SK-N-MC (cell line): ENCODE measurements around the gene C1QTNF1.
"Not testable (repeated sequence)": the region's sequence is repeated elsewhere in the genome, so short reads cannot be mapped to it uniquely, and the experiment has no call there.

Experiments
- DNase-seq: peaks from one replicate; pipeline ENCODE4 v3.0.0-alpha.2; 2011; ENCODE audit warnings: low read depth, low spot score
- H3K27ac ChIP-seq: fragments of 200-600 bp; sonication (generic); 2 replicates; pipeline ENCODE4 v1.5.1; 2016; ENCODE audit warnings: mixed run types
- H3K36me3 ChIP-seq: fragments of 200-600 bp; sonication (generic); 2 replicates; pipeline ENCODE4 v1.6.1; 2017; ENCODE audit warnings: antibody characterized with exemption, low read length, mixed read lengths; ENCODE audit not compliant: insufficient read depth
- H3K4me3 ChIP-seq: fragments of 200-600 bp; sonication (generic); 2 replicates; pipeline ENCODE4 v1.5.1; 2016
- H3K9ac ChIP-seq: fragments of 200-600 bp; sonication (generic); 2 replicates; pipeline ENCODE4 v1.8.0; 2017; ENCODE audit warnings: mixed run types, mixed read lengths; ENCODE audit not compliant: insufficient read length
- H3K9me3 ChIP-seq: fragments of 200-600 bp; sonication (generic); 2 replicates; pipeline ENCODE4 v1.6.1; 2017; ENCODE audit warnings: low read depth, mild to moderate bottlenecking, antibody characterized with exemption, low read length, moderate library complexity, mixed read lengths
- EZH2 ChIP-seq: fragments of 200-600 bp; sonication (generic); IDR thresholded peaks from one replicate; pipeline ENCODE4 v1.6.1; 2017; ENCODE audit warnings: antibody characterized with exemption
- FOXP2 ChIP-seq: optimal IDR thresholded peaks from 2 replicates; pipeline ENCODE3; 2011; ENCODE audit warnings: mild to moderate bottlenecking, moderate library complexity; ENCODE audit not compliant: insufficient read depth; ENCODE audit errors: extremely low read length, control extremely low read depth
- POLR2AphosphoS5 ChIP-seq: IDR thresholded peaks from 2 replicates; pipeline ENCODE4 v1.6.1; 2012; ENCODE audit warnings: mild to moderate bottlenecking, low read depth, low read length, borderline replicate concordance

Gene C1QTNF1

GRCh38 chr17:79014158-79014758, 9.7 kb upstream of the C1QTNF1 start:
- Histone ChIP-seq H3K27ac (no peak overlapping the region), H3K36me3 (no peaks in the 10 kb centered on the region), H3K9ac (no peak overlapping the region), H3K9me3 (peaks cover 8% of the 10 kb centered on the region; the same call in 1 of the 2 replicates), H3K4me3 (no peak overlapping the region)
- DNase-seq = no peak
- TF ChIP-seq EZH2 (no peak), FOXP2 (no peak), POLR2AphosphoS5 (no peak)

GRCh38 chr17:79017546-79018369, 6.2 kb upstream of the C1QTNF1 start:
- H3K36me3 ChIP-seq = no peaks in the 10 kb centered on the region
- H3K9me3 ChIP-seq = peaks cover 8% of the 10 kb centered on the region; the same call in 1 of the 2 replicates
- no peak overlapping the region for H3K4me3 ChIP-seq
- DNase-seq = no peak
- no peak overlapping the region for H3K9ac ChIP-seq
- TF ChIP-seq POLR2AphosphoS5 = no peak
- no peak for TF ChIP-seq FOXP2
- no peak for TF ChIP-seq EZH2
- no peak overlapping the region for H3K27ac ChIP-seq

DNA sequence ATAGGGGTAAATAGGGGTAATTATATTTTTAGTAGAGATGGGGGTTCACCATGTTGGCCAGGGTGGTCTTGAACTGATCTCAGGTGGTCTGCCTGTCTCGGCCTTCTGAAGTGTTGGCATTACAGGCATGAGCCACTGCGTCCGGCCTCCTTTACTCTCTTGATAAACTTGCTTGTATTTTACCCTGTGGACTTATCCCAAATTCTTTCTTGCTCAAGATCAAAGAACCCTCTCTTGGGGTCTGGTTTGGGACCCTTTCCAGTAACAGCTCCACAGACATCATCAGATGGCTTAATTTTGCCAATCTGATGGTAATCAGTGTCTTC, 5.6 kb upstream of the C1QTNF1 start:
- Histone ChIP-seq H3K9me3 (peaks cover 8% of the 10 kb centered on the region; the same call in 1 of the 2 replicates), H3K36me3 (no peaks in the 10 kb centered on the region), H3K4me3 (no peak overlapping the region), H3K27ac (no peak overlapping the region), H3K9ac (no peak overlapping the region)
- DNase-seq = no peak
- no peak for TF ChIP-seq POLR2AphosphoS5
- no peak for TF ChIP-seq EZH2
- TF ChIP-seq FOXP2 = no peak

GRCh38 chr17:79019261-79019631, 4.7 kb upstream of the C1QTNF1 start:
- Histone ChIP-seq H3K9me3 (peaks cover 8% of the 10 kb centered on the region; the same call in 1 of the 2 replicates), H3K4me3 (no peak overlapping the region), H3K36me3 (no peaks in the 10 kb centered on the region), H3K27ac (no peak overlapping the region), H3K9ac (no peak overlapping the region)
- TF ChIP-seq POLR2AphosphoS5 (no peak), EZH2 (no peak), FOXP2 (no peak)
- no peak for DNase-seq

- Histone ChIP-seq H3K9ac (no peak overlapping the region), H3K4me3 (no peak overlapping the region), H3K27ac (no peak overlapping the region), H3K36me3 (no peaks in the 10 kb centered on the region), H3K9me3 (peaks cover 8% of the 10 kb centered on the region; the same call in 1 of the 2 replicates)
- no peak for DNase-seq
- TF ChIP-seq POLR2AphosphoS5 = no peak
- no peak for TF ChIP-seq FOXP2
- no peak for TF ChIP-seq EZH2
Measured at GRCh38 chr17:79019632-79020584, 4.1 kb upstream of the C1QTNF1 start.

- no peak for TF ChIP-seq EZH2
- TF ChIP-seq FOXP2 = no peak
- no peak for TF ChIP-seq POLR2AphosphoS5
- no peaks in the 10 kb centered on the region for H3K36me3 ChIP-seq
- no peak overlapping the region for H3K9ac ChIP-seq
- H3K9me3 ChIP-seq = no peaks in the 10 kb centered on the region; the same call in 1 of the 2 replicates
- no peak overlapping the region for H3K27ac ChIP-seq
- DNase-seq = no peak
- H3K4me3 ChIP-seq = no peak overlapping the region
Measured at GRCh38 chr17:79020631-79021301, 3.2 kb upstream of the C1QTNF1 start.

GRCh38 chr17:79021929-79022328, 2.0 kb upstream of the C1QTNF1 start:
- H3K36me3 ChIP-seq, DNase-seq, H3K9me3 ChIP-seq, H3K4me3 ChIP-seq, H3K9ac ChIP-seq, H3K27ac ChIP-seq: not testable (repeated sequence)

DNA sequence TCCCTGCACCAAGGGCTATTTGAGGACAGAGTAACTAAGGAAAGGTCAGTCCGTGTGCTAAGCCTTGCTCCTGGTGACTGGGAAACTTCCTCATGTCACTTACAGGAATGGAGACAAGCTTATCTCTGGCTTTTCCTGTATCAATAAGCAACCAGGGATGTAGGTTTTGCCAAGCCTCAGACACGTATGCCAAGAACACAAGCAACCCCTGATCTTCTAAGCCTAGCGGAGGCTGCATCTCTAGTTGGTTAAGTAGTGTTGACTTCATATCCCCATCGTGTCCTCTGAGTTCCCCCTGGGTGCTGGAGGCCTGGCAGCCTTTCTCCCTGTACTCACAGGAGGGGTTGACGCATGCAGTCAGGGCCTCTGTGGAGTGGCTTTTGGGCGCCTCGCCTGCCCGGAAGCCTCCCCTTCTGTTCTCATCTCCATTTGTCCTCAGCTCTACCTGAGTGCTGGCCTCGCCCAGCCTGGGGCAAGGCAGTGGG, 1.4 kb upstream of the C1QTNF1 start:
- no peaks in the 10 kb centered on the region for H3K9me3 ChIP-seq
- H3K27ac ChIP-seq = no peak overlapping the region
- H3K36me3 ChIP-seq = no peaks in the 10 kb centered on the region
- DNase-seq = no peak
- H3K4me3 ChIP-seq = no peak overlapping the region
- TF ChIP-seq FOXP2 = no peak
- no peak overlapping the region for H3K9ac ChIP-seq
